Stimulated activated CD8-positive, alpha-beta memory T cell treated with anti-CD3 and anti-CD28 coated beads, Interleukin-4, amount 100 ng/mL, for 1 hour (primary cell): ENCODE data around the gene SPTLC1.

Experiments
- DNase-seq, 2 donors: peaks; one replicate each; pipeline ENCODE4 v3.0.0-alpha.2; 2020; ENCODE audit warnings: low read depth in 2 of 2, low spot score in 1 of 2

The SPTLC1 gene

GRCh38 chr9:92098638-92099037 is 16.6 kb downstream of the SPTLC1 start:
- DNase-seq, result no peak

- no peak for DNase-seq
These were observed 17.2 kb downstream of the SPTLC1 start for GRCh38 chr9:92097997-92098482.

GRCh38 chr9:92095236-92095635 is 20.0 kb downstream of the SPTLC1 start:
- DNase-seq, result no peak

- DNase-seq, result no peak
These were observed 20.6 kb downstream of the SPTLC1 start for GRCh38 chr9:92094655-92095054.

GRCh38 chr9:92077888-92078287 is 37.3 kb downstream of the SPTLC1 start:
- DNase-seq, result no peak

GRCh38 chr9:92071634-92072033 is 43.6 kb downstream of the SPTLC1 start:
- no peak for DNase-seq

- DNase-seq, result no peak
These were observed 49.0 kb downstream of the SPTLC1 start for GRCh38 chr9:92066168-92066567.

GRCh38 chr9:92064711-92065110 is 50.5 kb downstream of the SPTLC1 start:
- DNase-seq, result no peak

- DNase-seq, result no peak
These were observed 54.0 kb downstream of the SPTLC1 start for GRCh38 chr9:92061184-92061583.

GRCh38 chr9:92059661-92060060 is 55.6 kb downstream of the SPTLC1 start:
- no peak for DNase-seq

GRCh38 chr9:92058723-92059444 is 56.3 kb downstream of the SPTLC1 start:
- no peak for DNase-seq

GRCh38 chr9:92058026-92058425 is 57.2 kb downstream of the SPTLC1 start:
- DNase-seq, result no peak

GRCh38 chr9:92057226-92057625 is 58.0 kb downstream of the SPTLC1 start:
- no peak for DNase-seq

GRCh38 chr9:92055624-92056023 is 59.6 kb downstream of the SPTLC1 start:
- DNase-seq, result no peak

- no peak for DNase-seq
These were observed 66.1 kb downstream of the SPTLC1 start for GRCh38 chr9:92048924-92049625.

GRCh38 chr9:92047500-92047899 is 67.7 kb downstream of the SPTLC1 start:
- no peak for DNase-seq

GRCh38 chr9:92046676-92047075 is 68.5 kb downstream of the SPTLC1 start:
- no peak for DNase-seq

GRCh38 chr9:92044936-92045335 is 70.3 kb downstream of the SPTLC1 start:
- DNase-seq, result no peak

- no peak for DNase-seq
These were observed 72.2 kb downstream of the SPTLC1 start for GRCh38 chr9:92043002-92043401.

- DNase-seq, result no peak
These were observed 73.0 kb downstream of the SPTLC1 start for GRCh38 chr9:92042260-92042659.

GRCh38 chr9:92036756-92037155 is 78.5 kb downstream of the SPTLC1 start:
- DNase-seq, result no peak

GRCh38 chr9:92036411-92036746 is 78.8 kb downstream of the SPTLC1 start:
- DNase-seq, result no peak
